Upper lobe of right lung (tissue), 1 donor: ENCODE results near the gene CPVL. TPM values are rescaled to one million over a fixed set of nuclear protein-coding genes. Genes with fewer than 3 reads are reported as not detected.
A peak's percentile ranks its signal among the peaks of the same experiment; 100 is the strongest.

ENCODE experiments used
- ATAC-seq: fragments of 200-7000 bp; cut with Tn5 transposase; one replicate; pipeline ENCODE4 v1.9.1; 2020; ENCODE audit warnings: mild to moderate bottlenecking, moderate library complexity
- DNase-seq: peaks from one replicate; pipeline ENCODE4 v3.0.0-alpha.2; 2020
- H3K27ac ChIP-seq: fragments of 200-600 bp; one replicate; pipeline ENCODE4 v1.8.0; 2022
- H3K27me3 ChIP-seq: fragments of 200-600 bp; one replicate; pipeline ENCODE4 v1.8.0; 2022; ENCODE audit warnings: mild to moderate bottlenecking
- H3K36me3 ChIP-seq: fragments of 200-600 bp; one replicate; pipeline ENCODE4 v1.8.0; 2022
- H3K4me1 ChIP-seq: fragments of 200-600 bp; one replicate; pipeline ENCODE4 v1.8.0; 2022
- H3K4me3 ChIP-seq: fragments of 200-600 bp; one replicate; pipeline ENCODE4 v1.8.0; 2022; ENCODE audit warnings: mild to moderate bottlenecking
- H3K9me3 ChIP-seq: fragments of 200-600 bp; one replicate; pipeline ENCODE4 v1.8.0; 2022
- intact Hi-C: fragments of 100-400 bp; cut with DNase I; formaldehyde crosslinking; loops from one replicate; pipeline ENCODE4 v1.11.0; 2022
- total RNA-seq: library from RNA; stranded (reverse); fragmentation: NEBNext Ultra II Directional; extraction: Animal tissue kit (Norgen Biotek cat#: 25700); gene quantifications from one replicate; pipeline ENCODE4 v1.2.1, GENCODE V29; 2021
- TF ChIP-seq, protein P1 (sequence below): fragments of 200-600 bp; IDR thresholded peaks from one replicate; pipeline ENCODE4 v1.8.0; 2022; ENCODE audit warnings: antibody characterized with exemption
- donor health status: DM: no; HTN: yes; CAD: no; lungs with severe emphysema.

CPVL gene
- total RNA-seq, 1 donor from 2014 or later: 31.9 TPM

DNA sequence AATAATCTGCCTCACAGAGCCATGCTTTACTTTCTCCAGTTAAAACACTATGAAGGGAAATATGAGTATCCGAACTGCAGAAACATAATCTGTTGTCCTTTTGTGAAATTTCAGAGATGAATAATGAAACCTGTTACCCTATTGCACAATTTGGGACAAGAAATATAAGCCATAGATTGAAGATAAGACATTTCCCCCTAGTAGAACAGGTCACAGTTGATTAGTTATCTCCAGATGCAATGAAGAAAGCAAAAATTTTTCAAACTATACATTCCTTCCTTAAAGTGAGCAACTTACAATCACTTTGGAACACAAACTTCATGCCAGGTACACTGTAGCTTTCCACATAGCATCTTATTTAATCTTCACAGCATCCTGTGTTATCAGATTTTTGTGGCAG lies 46.0 kb upstream of the CPVL start:
- H3K27me3 ChIP-seq: peaks cover 16% of the 10 kb centered on the region
- H3K27ac ChIP-seq: no peak overlapping the region
- TF ChIP-seq, protein P1, sequence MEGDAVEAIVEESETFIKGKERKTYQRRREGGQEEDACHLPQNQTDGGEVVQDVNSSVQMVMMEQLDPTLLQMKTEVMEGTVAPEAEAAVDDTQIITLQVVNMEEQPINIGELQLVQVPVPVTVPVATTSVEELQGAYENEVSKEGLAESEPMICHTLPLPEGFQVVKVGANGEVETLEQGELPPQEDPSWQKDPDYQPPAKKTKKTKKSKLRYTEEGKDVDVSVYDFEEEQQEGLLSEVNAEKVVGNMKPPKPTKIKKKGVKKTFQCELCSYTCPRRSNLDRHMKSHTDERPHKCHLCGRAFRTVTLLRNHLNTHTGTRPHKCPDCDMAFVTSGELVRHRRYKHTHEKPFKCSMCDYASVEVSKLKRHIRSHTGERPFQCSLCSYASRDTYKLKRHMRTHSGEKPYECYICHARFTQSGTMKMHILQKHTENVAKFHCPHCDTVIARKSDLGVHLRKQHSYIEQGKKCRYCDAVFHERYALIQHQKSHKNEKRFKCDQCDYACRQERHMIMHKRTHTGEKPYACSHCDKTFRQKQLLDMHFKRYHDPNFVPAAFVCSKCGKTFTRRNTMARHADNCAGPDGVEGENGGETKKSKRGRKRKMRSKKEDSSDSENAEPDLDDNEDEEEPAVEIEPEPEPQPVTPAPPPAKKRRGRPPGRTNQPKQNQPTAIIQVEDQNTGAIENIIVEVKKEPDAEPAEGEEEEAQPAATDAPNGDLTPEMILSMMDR: no peak
- DNase-seq (no peak), ATAC-seq (no peak)
- no peaks in the 10 kb centered on the region for H3K36me3 ChIP-seq
- H3K9me3 ChIP-seq: no peaks in the 10 kb centered on the region
- intact Hi-C loops: no loop called here
- H3K4me1 ChIP-seq: peaks cover 7% of the 10 kb centered on the region
- no peak overlapping the region for H3K4me3 ChIP-seq

DNA sequence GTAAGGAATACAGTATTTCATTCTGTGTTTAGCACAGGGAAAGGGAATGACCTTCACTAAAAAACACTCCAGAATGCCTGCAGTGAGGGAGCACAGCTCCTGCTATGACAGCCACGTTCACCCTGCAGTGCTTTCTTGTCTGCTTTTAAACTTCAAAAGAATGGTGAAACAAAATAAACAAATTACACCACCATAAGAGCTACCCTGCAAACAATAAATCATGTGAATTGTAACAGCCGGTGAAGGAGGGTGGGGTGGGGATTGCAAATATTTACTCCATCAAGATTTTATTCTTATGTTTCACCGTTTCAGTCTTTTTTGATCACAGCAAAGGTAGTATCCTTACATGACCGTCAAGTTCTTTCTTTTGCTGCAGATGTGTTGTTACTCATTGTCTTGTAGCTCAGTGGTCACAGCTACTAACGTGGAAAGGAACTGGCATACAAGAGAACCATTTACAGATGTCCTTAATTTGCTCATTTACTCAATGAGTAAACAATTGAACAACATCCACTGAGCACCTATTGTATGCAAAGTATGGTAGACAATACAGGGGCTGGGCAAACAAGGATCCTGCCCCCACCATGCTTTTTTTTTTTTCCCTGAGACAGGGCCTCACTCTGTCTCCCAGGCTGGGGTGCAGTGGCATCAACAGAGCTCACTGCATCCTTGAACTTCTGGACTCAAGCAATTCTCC lies 44.2 kb upstream of the CPVL start:
- DNase-seq (no peak), ATAC-seq (peak; percentile 8)
- no peaks in the 10 kb centered on the region for H3K9me3 ChIP-seq
- peak overlapping the region; percentile 6 for H3K4me3 ChIP-seq
- H3K27ac ChIP-seq: no peak overlapping the region
- intact Hi-C loops: no loop called here
- H3K27me3 ChIP-seq: peaks cover 4% of the 10 kb centered on the region
- no peaks in the 10 kb centered on the region for H3K36me3 ChIP-seq
- H3K4me1 ChIP-seq: peaks cover 2% of the 10 kb centered on the region
- TF ChIP-seq, protein P1: no peak

DNA sequence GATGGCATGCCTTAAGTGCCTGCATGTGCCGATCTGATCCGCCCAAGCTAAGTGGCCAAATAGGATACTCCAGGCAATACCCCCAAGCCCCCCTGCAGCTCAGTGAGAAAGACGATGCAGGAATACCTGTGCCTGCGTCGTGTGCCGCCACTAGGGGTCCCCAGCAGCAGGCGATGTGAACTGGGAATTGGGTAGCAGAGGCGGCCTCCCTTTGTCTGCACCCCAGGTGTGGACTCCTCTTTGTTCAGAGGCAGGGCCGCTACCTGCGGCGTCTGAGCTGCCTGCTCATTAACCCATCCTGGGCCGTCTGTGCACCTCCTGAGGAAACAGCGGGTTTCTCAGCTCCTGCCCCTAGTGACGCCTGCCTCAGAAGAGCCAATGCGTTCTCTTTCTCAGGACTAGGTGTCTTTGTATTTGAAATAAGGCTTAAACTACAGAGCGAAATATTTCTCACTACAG lies 43.4 kb upstream of the CPVL start:
- no peaks in the 10 kb centered on the region for H3K4me1 ChIP-seq
- H3K27me3 ChIP-seq: peaks cover 4% of the 10 kb centered on the region
- DNase-seq (peak; percentile 84), ATAC-seq (peak; percentile 84)
- no peaks in the 10 kb centered on the region for H3K9me3 ChIP-seq
- H3K36me3 ChIP-seq: no peaks in the 10 kb centered on the region
- intact Hi-C loops: loop anchor here (10.0 kb wide), 1 partner anchor 215 kb away; no protein-coding TSS in a partner anchor
- no peak overlapping the region for H3K27ac ChIP-seq
- H3K4me3 ChIP-seq: peak overlapping the region; percentile 6
- TF ChIP-seq, protein P1: peak; percentile 82

- no peak overlapping the region for H3K27ac ChIP-seq
- ATAC-seq: no peak
- intact Hi-C loops: loop anchor here (10.0 kb wide), 1 partner anchor 219 kb away; no protein-coding TSS in a partner anchor
Observed at GRCh38 chr7:29185613-29186012, 39.3 kb upstream of the CPVL start.

DNA sequence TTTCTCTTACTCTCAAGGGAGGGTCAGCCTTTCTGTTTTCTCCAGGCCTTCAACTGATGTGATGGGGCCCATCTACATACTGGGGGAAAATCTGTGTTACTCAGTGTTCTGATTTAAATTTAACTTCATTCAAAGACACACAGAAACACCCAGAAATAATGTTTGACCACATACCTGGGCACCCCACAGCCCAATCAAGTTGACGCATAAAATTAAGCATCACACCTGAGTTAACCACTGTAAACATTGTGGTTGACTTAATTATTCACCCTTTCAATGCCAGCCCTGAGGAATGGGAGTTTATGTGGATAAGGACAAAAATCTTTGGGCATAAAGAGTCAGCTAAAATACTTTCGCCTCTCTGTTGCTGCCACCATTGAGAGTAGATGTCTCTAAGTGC lies 38.3 kb upstream of the CPVL start:
- no peaks in the 10 kb centered on the region for H3K9me3 ChIP-seq
- intact Hi-C loops: loop anchor here (10.0 kb wide), 1 partner anchor 220 kb away; no protein-coding TSS in a partner anchor
- H3K27me3 ChIP-seq: peaks cover 4% of the 10 kb centered on the region
- no peaks in the 10 kb centered on the region for H3K36me3 ChIP-seq
- no peaks in the 10 kb centered on the region for H3K4me1 ChIP-seq
- H3K4me3 ChIP-seq: no peak overlapping the region
- no peak for ATAC-seq
- H3K27ac ChIP-seq: no peak overlapping the region
- TF ChIP-seq, protein P1: no peak
- no peak for DNase-seq

More at GRCh38 chr7:29185613-29186012, 39.3 kb upstream of the CPVL start:
- TF ChIP-seq, protein P1: no peak
- Histone ChIP-seq H3K9me3 (no peaks in the 10 kb centered on the region), H3K4me1 (no peaks in the 10 kb centered on the region), H3K4me3 (no peak overlapping the region), H3K27me3 (peaks cover 4% of the 10 kb centered on the region), H3K36me3 (no peaks in the 10 kb centered on the region)
- DNase-seq: no peak
